Neuronal stem cell (in vitro differentiated cells): ENCODE results near the gene CHD5.

Experiments used
- DNase-seq: peaks from one replicate; pipeline ENCODE4 v3.0.0-alpha.2; 2013; ENCODE audit warnings: low spot score
- H2AFZ ChIP-seq: one replicate; pipeline ENCODE4 v1.6.1; 2013; ENCODE audit warnings: mild to moderate bottlenecking, low read length, inconsistent platforms
- H2AK5ac ChIP-seq: 2 replicates; pipeline ENCODE4 v1.6.1; 2013; ENCODE audit warnings: low read depth, mild to moderate bottlenecking, inconsistent platforms, low read length, moderate library complexity, mixed read lengths
- H2BK120ac ChIP-seq: 2 replicates; pipeline ENCODE4 v1.6.1; 2013; ENCODE audit warnings: low read depth, mild to moderate bottlenecking, inconsistent platforms, low read length, moderate library complexity, mixed read lengths
- H2BK12ac ChIP-seq: one replicate; pipeline ENCODE4 v1.6.1; 2013; ENCODE audit warnings: low read length, inconsistent platforms
- H2BK15ac ChIP-seq: 2 replicates; pipeline ENCODE4 v1.6.1; 2013; ENCODE audit warnings: mild to moderate bottlenecking, low read length, inconsistent platforms, mixed read lengths
- H2BK5ac ChIP-seq: one replicate; pipeline ENCODE4 v1.6.1; 2013; ENCODE audit warnings: inconsistent platforms, mild to moderate bottlenecking, low read length, moderate library complexity
- H3K14ac ChIP-seq: one replicate; pipeline ENCODE4 v1.6.1; 2013; ENCODE audit warnings: low read length, inconsistent platforms
- H3K18ac ChIP-seq: 2 replicates; pipeline ENCODE4 v1.6.1; 2013; ENCODE audit warnings: low read length, inconsistent platforms
- H3K23ac ChIP-seq: 2 replicates; pipeline ENCODE4 v1.6.1; 2013; ENCODE audit warnings: low read depth, mild to moderate bottlenecking, mixed read lengths, low read length, inconsistent platforms; ENCODE audit not compliant: poor library complexity
- H3K27ac ChIP-seq: replicated peaks from 3 replicates; pipeline ENCODE4 v1.5.1; 2013; ENCODE audit warnings: low read length, inconsistent platforms
- H3K27me3 ChIP-seq, 3 experiments: 2 replicates each; pipeline ENCODE4 v1.6.1; 2013; ENCODE audit warnings: low read length in 3 of 3, mild to moderate bottlenecking in 2 of 3, inconsistent platforms in 1 of 3, low read depth in 1 of 3, mixed read lengths in 1 of 3, moderate library complexity in 1 of 3; ENCODE audit not compliant: control insufficient read depth in 3 of 3, insufficient read depth in 3 of 3
- H3K36me3 ChIP-seq, 2 donors: replicated peaks in 1 of 2; 2 replicates each; pipeline ENCODE4 v1.6.1; 2013; ENCODE audit warnings: low read length in 2 of 2; ENCODE audit not compliant: control insufficient read depth in 2 of 2, insufficient read depth in 2 of 2
- H3K4ac ChIP-seq: 2 replicates; pipeline ENCODE4 v1.6.1; 2013; ENCODE audit warnings: inconsistent platforms, mild to moderate bottlenecking, low read length, moderate library complexity
- H3K4me1 ChIP-seq, 2 donors: 1 replicate in 1 of 2; 2 replicates in 1 of 2; pipeline ENCODE4 v1.6.1; 2013; ENCODE audit warnings: low read length in 2 of 2, low read depth in 1 of 2; ENCODE audit not compliant: control insufficient read depth in 2 of 2, insufficient read depth in 1 of 2
- H3K4me2 ChIP-seq: one replicate; pipeline ENCODE4 v1.6.1; 2013; ENCODE audit warnings: mild to moderate bottlenecking, low read length, inconsistent platforms; ENCODE audit not compliant: insufficient read depth, poor library complexity, severe bottlenecking
- H3K4me3 ChIP-seq, 2 donors: 2 replicates each; pipeline ENCODE4 v1.5.1; 2013; ENCODE audit warnings: low read length in 2 of 2, mild to moderate bottlenecking in 2 of 2, inconsistent platforms in 1 of 2, moderate library complexity in 1 of 2
- H3K79me1 ChIP-seq: one replicate; pipeline ENCODE4 v1.6.1; 2013; ENCODE audit warnings: low read depth, mild to moderate bottlenecking, inconsistent platforms, low read length, moderate library complexity
- H3K9ac ChIP-seq: one replicate; pipeline ENCODE4 v1.6.1; 2013; ENCODE audit warnings: mild to moderate bottlenecking, low read depth, low read length, inconsistent platforms; ENCODE audit not compliant: poor library complexity
- H3K9me3 ChIP-seq, 2 donors: replicated peaks in 1 of 2; 2 replicates each; pipeline versions ENCODE3 to v1.6.1; 2013; ENCODE audit warnings: low read length in 2 of 2, mild to moderate bottlenecking in 2 of 2, inconsistent platforms in 1 of 2, low read depth in 1 of 2, mixed read lengths in 1 of 2, moderate library complexity in 1 of 2; ENCODE audit not compliant: control insufficient read depth in 2 of 2, insufficient read depth in 1 of 2
- H4K8ac ChIP-seq: one replicate; pipeline ENCODE4 v1.6.1; 2013; ENCODE audit warnings: low read depth, mild to moderate bottlenecking, inconsistent platforms, low read length, moderate library complexity
- H4K91ac ChIP-seq: one replicate; pipeline ENCODE4 v1.6.1; 2013; ENCODE audit warnings: low read length, low read depth, mild to moderate bottlenecking, inconsistent platforms; ENCODE audit not compliant: poor library complexity
- WGBS, 2 donors: extraction: QIAGEN DNeasy Blood & Tissue Kit; methylation state at CpG; one replicate each; pipeline ENCODE4 v1.1.7; 2013; ENCODE audit warnings: missing lambda C conversion rate in 2 of 2, mixed read lengths in 1 of 2; ENCODE audit not compliant: insufficient read length in 2 of 2, insufficient replicate concordance in 1 of 2; ENCODE audit errors: extremely low coverage in 2 of 2; 5-methylcytosine and 5-hydroxymethylcytosine counted together

The CHD5 gene

GRCh38 chr1:6127587-6128163 lies 52.4 kb downstream of the CHD5 start:
- Histone ChIP-seq H2BK15ac (peak overlapping the region; percentile 94), H3K4me3 (peak overlapping the region in 1 of 2 donors; percentile 20), H3K36me3 (no peaks in the 10 kb centered on the region), H2AK5ac (peak overlapping the region; percentile 95), H3K23ac (peak overlapping the region; percentile 87), H3K14ac (peak overlapping the region; percentile 63), H3K9me3 (peaks cover 0 to 3% of the 10 kb centered on the region in 2 donors), H4K8ac (peak overlapping the region; percentile 82), H3K4me2 (peak overlapping the region; percentile 28), H4K91ac (no peak overlapping the region), H3K18ac (peak overlapping the region; percentile 97), H3K4me1 (peaks cover 0 to 8% of the 10 kb centered on the region in 2 donors), H2AFZ (peak overlapping the region; percentile 49), H3K4ac (no peak overlapping the region), H2BK120ac (no peak overlapping the region), H3K27me3 (peaks cover 0 to 17% (median 1%) of the 10 kb centered on the region in 3 experiments), H3K79me1 (no peaks in the 10 kb centered on the region), H2BK12ac (no peak overlapping the region), H2BK5ac (no peak overlapping the region), H3K9ac (peak overlapping the region; percentile 9), H3K27ac (no peak overlapping the region)
- DNase-seq = peak; percentile 71
- WGBS, 2 donors = no CpG with 5 or more reads among the region's 41 CpGs

- Histone ChIP-seq H3K18ac (peak overlapping the region; percentile 42), H3K14ac (no peak overlapping the region), H3K27me3 (peaks cover 0 to 24% (median 1%) of the 10 kb centered on the region in 3 experiments), H2BK15ac (peak overlapping the region; percentile 83), H3K4me3 (peak overlapping the region in 1 of 2 donors; percentile 36), H3K27ac (no peak overlapping the region), H2BK12ac (no peak overlapping the region), H3K9ac (no peak overlapping the region), H3K4me2 (no peak overlapping the region), H2AFZ (no peak overlapping the region), H4K8ac (no peak overlapping the region), H2BK5ac (peak overlapping the region; percentile 79), H3K4ac (no peak overlapping the region), H4K91ac (no peak overlapping the region), H3K36me3 (no peaks in the 10 kb centered on the region), H3K79me1 (no peaks in the 10 kb centered on the region), H2BK120ac (no peak overlapping the region), H3K4me1 (peaks cover 0 to 8% of the 10 kb centered on the region in 2 donors), H2AK5ac (peak overlapping the region; percentile 93), H3K23ac (no peak overlapping the region), H3K9me3 (peaks cover 0 to 3% of the 10 kb centered on the region in 2 donors)
- no peak for DNase-seq
- WGBS, 2 donors = no CpG with 5 or more reads among the region's 16 CpGs
These were observed 53.5 kb downstream of the CHD5 start for GRCh38 chr1:6126521-6127067.

GRCh38 chr1:6126028-6126427 lies 54.1 kb downstream of the CHD5 start:
- Histone ChIP-seq H3K4me2 (no peak overlapping the region), H2BK120ac (no peak overlapping the region), H2BK15ac (no peak overlapping the region), H2BK12ac (no peak overlapping the region), H3K9ac (no peak overlapping the region), H3K27ac (no peak overlapping the region), H3K14ac (no peak overlapping the region), H4K8ac (no peak overlapping the region), H3K36me3 (no peaks in the 10 kb centered on the region), H3K4me1 (peaks cover 0 to 8% of the 10 kb centered on the region in 2 donors), H3K9me3 (peaks cover 0 to 3% of the 10 kb centered on the region in 2 donors), H4K91ac (no peak overlapping the region), H3K18ac (no peak overlapping the region), H2BK5ac (peak overlapping the region; percentile 79), H3K79me1 (no peaks in the 10 kb centered on the region), H3K27me3 (peaks cover 0 to 21% (median 1%) of the 10 kb centered on the region in 3 experiments), H3K23ac (no peak overlapping the region), H3K4me3 (no peak overlapping the region), H3K4ac (no peak overlapping the region), H2AK5ac (peak overlapping the region; percentile 84), H2AFZ (no peak overlapping the region)
- no CpG with 5 or more reads among the region's 13 CpGs for WGBS, 2 donors
- no peak for DNase-seq

- no CpG with 5 or more reads among the region's 15 CpGs for WGBS, 2 donors
- no peak for DNase-seq
- no peak overlapping the region for H3K4me2 ChIP-seq
These were observed 54.8 kb downstream of the CHD5 start for GRCh38 chr1:6125366-6125765.

More at GRCh38 chr1:6125366-6125765, 54.8 kb downstream of the CHD5 start:
- H3K4me3 ChIP-seq = no peak overlapping the region
- no peak overlapping the region for H3K14ac ChIP-seq
- H2BK120ac ChIP-seq = no peak overlapping the region
- no peak overlapping the region for H2BK5ac ChIP-seq
- H3K9ac ChIP-seq = no peak overlapping the region
- no peaks in the 10 kb centered on the region for H3K36me3 ChIP-seq
- H4K8ac ChIP-seq = no peak overlapping the region
- H2AFZ ChIP-seq = no peak overlapping the region
- no peak overlapping the region for H2BK12ac ChIP-seq
- no peaks in the 10 kb centered on the region for H3K79me1 ChIP-seq
- peaks cover 0 to 18% (median 1%) of the 10 kb centered on the region in 3 experiments for H3K27me3 ChIP-seq
- peaks cover 0 to 3% of the 10 kb centered on the region in 2 donors for H3K9me3 ChIP-seq
- no peak overlapping the region for H2BK15ac ChIP-seq
- H4K91ac ChIP-seq = no peak overlapping the region
- peak overlapping the region; percentile 48 for H3K18ac ChIP-seq
- no peak overlapping the region for H3K27ac ChIP-seq
- H3K4ac ChIP-seq = no peak overlapping the region
- peaks cover 0 to 8% of the 10 kb centered on the region in 2 donors for H3K4me1 ChIP-seq
- H3K23ac ChIP-seq = peak overlapping the region; percentile 73
- H2AK5ac ChIP-seq = peak overlapping the region; percentile 84
